ENCODE results near the gene RPL29. TPM values are rescaled to one million over a fixed set of nuclear protein-coding genes. Genes with fewer than 3 reads are reported as not detected.

RPL29 gene
- total and polyA plus RNA-seq, 7 experiments from 2014 or later = 1,152 to 2,133 (median 1,556) TPM

DNA sequence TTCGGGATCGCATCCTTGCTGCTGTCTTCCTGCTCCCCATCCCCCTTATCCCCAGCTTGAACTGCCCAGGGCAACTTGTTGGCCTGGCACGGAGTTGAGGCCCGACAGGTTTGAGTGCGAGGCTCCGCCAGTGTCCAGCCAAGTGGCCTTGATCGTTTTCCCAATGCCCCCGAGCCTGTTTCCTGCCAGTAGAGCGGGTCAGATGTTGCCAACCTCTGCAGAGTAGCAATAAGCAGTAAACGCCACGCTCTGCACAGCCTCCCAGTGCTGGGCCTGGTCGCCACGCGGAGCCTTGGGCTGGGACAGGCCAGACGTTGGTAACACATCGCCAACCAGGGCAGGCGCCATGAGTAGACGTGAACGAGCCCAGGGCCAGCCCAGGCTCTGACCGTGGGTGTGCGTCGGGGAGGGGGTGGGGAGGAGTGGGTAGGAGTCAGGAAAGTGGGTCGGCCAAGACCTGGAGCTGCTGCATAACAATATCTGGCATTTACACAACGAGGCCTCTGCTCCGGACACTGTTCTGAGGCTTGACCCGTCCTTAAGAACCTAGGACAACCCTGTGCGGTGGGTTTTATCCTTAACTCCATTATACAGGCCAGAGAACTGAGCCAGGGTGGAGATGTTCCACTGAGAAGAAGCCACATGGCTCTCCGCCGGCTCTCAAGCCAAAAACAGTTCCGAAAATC, 21.3 kb downstream of the RPL29 start:
- peaks cover 26 to 54% (median 32%) of the 10 kb centered on the region in 7 donors for H3K4me1 Mint-ChIP-seq
- H3K4me1 ChIP-seq (ENCODE audit: control insufficient read depth in 2 of 2, insufficient read depth in 2 of 2, low read length in 2 of 2) = peaks cover 9 to 21% of the 10 kb centered on the region in 2 donors
- CTCF ChIA-PET = interaction anchor here (0.6 to 2.5 kb wide), 9 partner anchors 9 to 33 kb away, joined by 3 to 28 read pairs (median 4); partner anchors contain the start of genes ACY1, PARP3, RPL29 and RRP9
- peak overlapping the region; percentile 82 for H3K4me3 ChIP-seq (ENCODE audit: low read length)
- no peaks in the 10 kb centered on the region for H3K27me3 Mint-ChIP-seq
- H3K27me3 ChIP-seq (ENCODE audit: control insufficient read depth in 2 of 2, insufficient read depth in 2 of 2, low read length in 2 of 2) = no peaks in the 10 kb centered on the region
- DNase-seq = peak in 1 of 9 donors; percentile 44
- H3K9me3 ChIP-seq (ENCODE audit: control insufficient read depth in 2 of 3, low read length in 3 of 3) = no peaks in the 10 kb centered on the region
- intact Hi-C loops (cut with micrococcal nuclease) = loop anchor here (1.0 to 2.0 kb wide), 6 partner anchors 9 to 475 kb away; partner anchors contain the start of genes PARP3 (in 2 of the 2), ACY1 (in 1 of the 2) and RPL29 (in 1 of the 2)
- H3K9me3 Mint-ChIP-seq = no peaks in the 10 kb centered on the region
- peak overlapping the region; percentile 77 for H3K27ac ChIP-seq (ENCODE audit: low read depth, low read length)
- H3K4me3 Mint-ChIP-seq = peak overlapping the region; percentile 83 to 100 (median 94)
- no peaks in the 10 kb centered on the region for H3K36me3 ChIP-seq (ENCODE audit: control insufficient read depth in 2 of 3, insufficient read depth in 3 of 3, low read length in 3 of 3)
- H3K27ac Mint-ChIP-seq = peak overlapping the region; percentile 80 to 97 (median 92)
- H3K36me3 Mint-ChIP-seq = peaks cover 0 to 3% (median 0%) of the 10 kb centered on the region in 5 donors
- POLR2A ChIA-PET = interaction anchor here (0.5 to 4.3 kb wide), 15 partner anchors 9 to 222 kb away, joined by 3 to 34 read pairs (median 5); partner anchors contain the start of genes ACY1, DUSP7, PARP3 and RPL29
- peak; percentile 7 for ATAC-seq

DNA sequence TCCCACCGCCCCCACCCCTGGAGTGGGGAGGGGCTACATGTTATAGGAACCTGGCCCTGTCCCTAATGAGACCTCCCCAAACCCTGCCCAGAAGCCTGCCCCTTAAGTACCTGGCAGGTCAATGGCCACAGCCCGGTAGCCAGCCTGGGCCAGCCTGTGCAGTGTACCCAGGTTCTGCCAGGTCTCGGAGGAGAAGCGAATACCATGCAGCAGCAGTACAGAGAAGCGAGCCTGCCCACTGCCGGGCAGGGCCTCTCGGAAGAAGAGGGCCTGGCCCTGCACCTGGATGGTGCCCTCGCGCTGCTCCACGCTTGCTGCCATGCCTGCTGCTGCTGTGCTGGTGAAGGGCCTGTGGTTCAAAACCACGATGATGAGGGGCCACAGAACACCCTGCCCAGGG, 24.3 kb downstream of the RPL29 start:
- Mint-ChIP-seq H3K9me3 (no peaks in the 10 kb centered on the region), H3K4me1 (peaks cover 28 to 60% (median 30%) of the 10 kb centered on the region in 7 donors), H3K36me3 (peaks cover 0 to 5% (median 0%) of the 10 kb centered on the region in 5 donors), H3K4me3 (peak overlapping the region in 5 of 10 donors; percentile 9 to 76 (median 47)), H3K27me3 (peaks cover 0 to 2% (median 0%) of the 10 kb centered on the region in 5 donors), H3K27ac (peak overlapping the region in 3 of 9 donors; percentile 11 to 55 (median 46))
- peaks cover 15 to 24% of the 10 kb centered on the region in 2 donors for H3K4me1 ChIP-seq (ENCODE audit: control insufficient read depth in 2 of 2, insufficient read depth in 2 of 2, low read length in 2 of 2)
- H3K27ac ChIP-seq (ENCODE audit: low read depth, low read length) = no peak overlapping the region
- no peaks in the 10 kb centered on the region for H3K36me3 ChIP-seq (ENCODE audit: control insufficient read depth in 2 of 3, insufficient read depth in 3 of 3, low read length in 3 of 3)
- intact Hi-C loops (cut with micrococcal nuclease) = no loop called here
- ChIA-PET CTCF (no interaction called here), POLR2A (interaction anchor here (1.0 kb wide), 1 partner anchor 29 kb away, joined by 3 read pairs; no protein-coding TSS in a partner anchor)
- no peak for ATAC-seq
- no peaks in the 10 kb centered on the region for H3K27me3 ChIP-seq (ENCODE audit: control insufficient read depth in 2 of 2, insufficient read depth in 2 of 2, low read length in 2 of 2)
- H3K9me3 ChIP-seq (ENCODE audit: control insufficient read depth in 2 of 3, low read length in 3 of 3) = no peaks in the 10 kb centered on the region
- DNase-seq = no peak
- no peak overlapping the region for H3K4me3 ChIP-seq (ENCODE audit: low read length)

DNA sequence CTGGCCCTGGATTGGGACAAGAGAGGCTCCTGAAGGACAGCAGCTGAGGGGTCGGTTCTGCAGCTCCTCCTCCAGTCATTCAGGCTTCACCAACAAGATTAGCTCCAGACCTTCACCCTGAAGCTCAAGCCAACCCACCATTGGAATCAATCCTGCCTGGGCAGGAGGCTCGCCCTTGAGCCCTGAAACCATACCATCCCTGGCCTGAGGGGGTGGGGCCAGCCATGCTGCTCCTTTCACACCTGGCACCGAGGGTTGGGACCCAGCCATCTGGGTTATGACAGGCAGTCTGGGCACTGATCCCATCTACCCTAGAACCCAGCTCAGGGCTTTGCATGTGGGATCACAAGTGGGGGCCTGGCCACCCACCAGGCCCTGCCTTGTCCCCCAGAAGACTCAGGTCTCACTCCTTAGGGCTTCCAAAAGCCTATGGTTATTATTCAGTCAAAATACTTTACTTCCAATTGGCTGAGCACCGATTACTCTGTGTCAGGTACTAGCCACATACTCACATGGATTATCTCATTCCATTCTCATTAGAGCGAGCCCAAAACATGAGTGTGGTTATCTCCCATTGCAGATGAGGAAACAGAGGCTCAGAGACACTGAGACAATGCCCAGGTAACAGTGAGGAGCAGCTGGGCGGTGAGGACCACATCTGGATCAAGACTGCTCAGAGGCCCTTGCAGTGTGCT, 24.9 kb downstream of the RPL29 start:
- Histone ChIP-seq H3K36me3 (ENCODE audit: control insufficient read depth in 2 of 3, insufficient read depth in 3 of 3, low read length in 3 of 3) (no peaks in the 10 kb centered on the region), H3K4me1 (ENCODE audit: control insufficient read depth in 2 of 2, insufficient read depth in 2 of 2, low read length in 2 of 2) (peaks cover 15 to 20% of the 10 kb centered on the region in 2 donors), H3K27ac (ENCODE audit: low read depth, low read length) (no peak overlapping the region), H3K4me3 (ENCODE audit: low read length) (no peak overlapping the region), H3K27me3 (ENCODE audit: control insufficient read depth in 2 of 2, insufficient read depth in 2 of 2, low read length in 2 of 2) (no peaks in the 10 kb centered on the region), H3K9me3 (ENCODE audit: control insufficient read depth in 2 of 3, low read length in 3 of 3) (no peaks in the 10 kb centered on the region)
- peak overlapping the region in 4 of 9 donors; percentile 12 to 60 (median 52) for H3K27ac Mint-ChIP-seq
- peaks cover 0 to 3% (median 0%) of the 10 kb centered on the region in 5 donors for H3K27me3 Mint-ChIP-seq
- DNase-seq (no peak), ATAC-seq (no peak)
- ChIA-PET CTCF (no interaction called here), POLR2A (interaction anchor here (0.6 to 1.3 kb wide), 3 partner anchors 14 to 28 kb away, joined by 3 read pairs; no protein-coding TSS in a partner anchor)
- H3K36me3 Mint-ChIP-seq = peaks cover 0 to 5% (median 0%) of the 10 kb centered on the region in 5 donors
- no peaks in the 10 kb centered on the region for H3K9me3 Mint-ChIP-seq
- H3K4me3 Mint-ChIP-seq = peak overlapping the region in 4 of 10 donors; percentile 9 to 47 (median 24)
- intact Hi-C loops (cut with micrococcal nuclease) = no loop called here
- H3K4me1 Mint-ChIP-seq = peaks cover 28 to 58% (median 34%) of the 10 kb centered on the region in 7 donors

DNA sequence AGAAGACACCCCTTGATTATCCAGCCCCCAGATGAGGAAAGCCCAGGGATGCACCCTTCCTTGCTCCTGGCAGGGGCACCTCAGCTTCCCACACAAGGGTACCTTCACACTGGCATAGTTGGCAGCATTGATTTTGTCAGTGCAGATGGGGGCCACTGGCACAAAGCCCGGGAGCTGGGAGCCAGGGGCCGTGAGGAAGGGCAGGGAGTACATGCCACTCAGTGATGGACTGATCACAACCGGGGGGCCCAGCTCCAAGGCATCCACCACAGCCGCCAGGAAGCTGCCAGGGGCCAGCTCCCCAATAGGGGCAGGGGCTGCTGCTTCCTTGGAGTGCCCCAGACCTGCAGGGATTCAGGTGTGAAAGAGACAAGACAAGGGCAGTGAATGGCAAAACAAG, 25.9 kb downstream of the RPL29 start:
- DNase-seq (no peak), ATAC-seq (no peak)
- POLR2A ChIA-PET = interaction anchor here (0.6 to 1.3 kb wide), 4 partner anchors 13 to 87 kb away, joined by 3 read pairs; partner anchors contain the start of gene DUSP7
- Mint-ChIP-seq H3K27me3 (peaks cover 0 to 10% (median 0%) of the 10 kb centered on the region in 5 donors), H3K9me3 (no peaks in the 10 kb centered on the region), H3K4me3 (peak overlapping the region in 1 of 10 donors; percentile 16), H3K4me1 (peaks cover 30 to 60% (median 37%) of the 10 kb centered on the region in 7 donors), H3K36me3 (peaks cover 0 to 5% (median 0%) of the 10 kb centered on the region in 5 donors), H3K27ac (peak overlapping the region in 3 of 9 donors; percentile 50 to 60 (median 59))
- no peaks in the 10 kb centered on the region for H3K9me3 ChIP-seq (ENCODE audit: control insufficient read depth in 2 of 3, low read length in 3 of 3)
- no peak overlapping the region for H3K27ac ChIP-seq (ENCODE audit: low read depth, low read length)
- peaks cover 15% of the 10 kb centered on the region in 2 donors for H3K4me1 ChIP-seq (ENCODE audit: control insufficient read depth in 2 of 2, insufficient read depth in 2 of 2, low read length in 2 of 2)
- intact Hi-C loops (cut with micrococcal nuclease) = no loop called here
- CTCF ChIA-PET = interaction anchor here (1.6 kb wide), 1 partner anchor 13 kb away, joined by 5 read pairs; the partner anchor contains the start of gene ACY1
- no peak overlapping the region for H3K4me3 ChIP-seq (ENCODE audit: low read length)
- no peaks in the 10 kb centered on the region for H3K27me3 ChIP-seq (ENCODE audit: control insufficient read depth in 2 of 2, insufficient read depth in 2 of 2, low read length in 2 of 2)
- H3K36me3 ChIP-seq (ENCODE audit: control insufficient read depth in 2 of 3, insufficient read depth in 3 of 3, low read length in 3 of 3) = no peaks in the 10 kb centered on the region

DNA sequence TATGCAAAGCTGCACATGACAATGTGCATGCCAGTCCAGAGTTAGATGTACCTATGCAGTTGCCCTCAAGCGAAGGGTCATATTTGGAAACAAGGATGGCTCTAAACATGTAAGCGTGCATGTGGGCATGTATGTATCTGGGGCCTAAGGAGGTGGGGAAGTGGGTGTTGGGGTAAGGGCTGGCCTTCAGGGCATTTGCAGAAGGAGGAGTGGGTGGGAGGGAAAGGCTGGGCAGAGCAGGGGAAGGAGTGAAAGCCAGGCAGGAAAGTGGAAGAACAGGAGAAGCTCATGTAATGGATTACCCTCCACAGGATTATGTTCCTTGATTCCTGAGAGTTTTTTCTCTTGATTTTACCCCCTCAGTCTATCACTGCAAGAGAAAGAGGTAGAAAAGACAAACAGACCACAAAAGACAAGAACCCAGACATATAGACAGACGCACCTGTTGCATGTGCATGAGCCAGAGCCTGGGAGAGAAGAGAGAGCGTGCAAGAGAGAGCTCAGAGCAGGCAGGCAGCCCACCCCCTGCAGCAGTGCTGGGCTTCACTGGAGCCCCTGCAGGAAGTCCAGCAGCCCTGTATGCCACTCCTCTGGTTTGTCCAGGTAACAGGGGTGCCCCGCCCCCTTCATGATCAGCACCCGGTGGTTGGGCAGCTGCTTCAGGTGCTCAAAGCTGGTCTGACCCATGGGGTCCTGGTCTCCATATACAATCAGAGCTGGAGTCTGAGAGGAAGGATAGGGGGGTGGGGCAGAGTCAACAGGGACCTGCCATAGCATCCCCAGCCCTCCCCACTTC, 26.6 kb downstream of the RPL29 start:
- ChIA-PET POLR2A (interaction anchor here (0.5 to 3.6 kb wide), 6 partner anchors 13 to 700 kb away, joined by 3 to 16 read pairs (median 3); partner anchors contain the start of genes ACY1 and DUSP7), CTCF (interaction anchor here (1.6 kb wide), 1 partner anchor 14 kb away, joined by 5 read pairs; the partner anchor contains the start of gene ACY1)
- H3K27ac Mint-ChIP-seq = peak overlapping the region in 8 of 9 donors; percentile 4 to 77 (median 50)
- intact Hi-C loops (cut with micrococcal nuclease) = no loop called here
- H3K27ac ChIP-seq (ENCODE audit: low read depth, low read length) = no peak overlapping the region
- ATAC-seq = no peak
- no peaks in the 10 kb centered on the region for H3K27me3 ChIP-seq (ENCODE audit: control insufficient read depth in 2 of 2, insufficient read depth in 2 of 2, low read length in 2 of 2)
- H3K4me3 Mint-ChIP-seq = peak overlapping the region; percentile 12 to 95 (median 66)
- H3K4me1 Mint-ChIP-seq = peaks cover 27 to 57% (median 34%) of the 10 kb centered on the region in 7 donors
- H3K9me3 ChIP-seq (ENCODE audit: control insufficient read depth in 2 of 3, low read length in 3 of 3) = no peaks in the 10 kb centered on the region
- H3K36me3 ChIP-seq (ENCODE audit: control insufficient read depth in 2 of 3, insufficient read depth in 3 of 3, low read length in 3 of 3) = no peaks in the 10 kb centered on the region
- H3K9me3 Mint-ChIP-seq = no peaks in the 10 kb centered on the region
- H3K4me3 ChIP-seq (ENCODE audit: low read length) = no peak overlapping the region
- no peak for DNase-seq
- H3K27me3 Mint-ChIP-seq = peaks cover 0 to 10% (median 0%) of the 10 kb centered on the region in 5 donors
- H3K36me3 Mint-ChIP-seq = peaks cover 0 to 5% (median 0%) of the 10 kb centered on the region in 5 donors
- peaks cover 8 to 9% of the 10 kb centered on the region in 2 donors for H3K4me1 ChIP-seq (ENCODE audit: control insufficient read depth in 2 of 2, insufficient read depth in 2 of 2, low read length in 2 of 2)

Measured in naive thymus-derived CD4-positive, alpha-beta T cell (primary cell).